ENCODE measurements around the gene MBNL1.

Gene MBNL1

GRCh38 chr3:152385761-152386160 is 117.0 kb downstream of the MBNL1 start:
- peak; percentile 78 for ATAC-seq
- TF ChIP-seq ISL1 (CRISPR knock-in tag; IDR thresholded peaks at IDR 0.05) = peak; percentile 84
- no peak for TF ChIP-seq OSR1 (CRISPR knock-in tag; IDR thresholded peaks at IDR 0.05)

GRCh38 chr3:152386208-152386607 is 117.5 kb downstream of the MBNL1 start:
- TF ChIP-seq CSRNP3 (CRISPR knock-in tag; IDR thresholded peaks at IDR 0.05) (no peak), ZNF70 (CRISPR knock-in tag; IDR thresholded peaks at IDR 0.05) (no peak), ZFP30 (CRISPR knock-in tag; IDR thresholded peaks at IDR 0.05) (no peak), ESRRG (CRISPR knock-in tag; IDR thresholded peaks at IDR 0.05) (no peak), TSHZ2 (CRISPR knock-in tag; IDR thresholded peaks at IDR 0.05) (no peak), CREB5 (CRISPR knock-in tag; IDR thresholded peaks at IDR 0.05; ENCODE audit: low read depth) (no peak), ZNF565 (CRISPR knock-in tag; conservative IDR thresholded peaks at IDR 0.05; ENCODE audit: low read depth) (no peak), BACH2 (CRISPR knock-in tag; IDR thresholded peaks at IDR 0.05; ENCODE audit: borderline replicate concordance) (no peak), ISL1 (CRISPR knock-in tag; IDR thresholded peaks at IDR 0.05) (no peak), ARNTL (CRISPR knock-in tag; IDR thresholded peaks at IDR 0.05; ENCODE audit: borderline replicate concordance, low read depth) (no peak), TOX (CRISPR knock-in tag; IDR thresholded peaks at IDR 0.05; ENCODE audit: borderline replicate concordance) (no peak)
- ATAC-seq = no peak

- ATAC-seq = no peak
- no peak for TF ChIP-seq ZFP3 (CRISPR knock-in tag; IDR thresholded peaks at IDR 0.05)
- TF ChIP-seq TSHZ2 (CRISPR knock-in tag; IDR thresholded peaks at IDR 0.05) = no peak
- TF ChIP-seq ARNTL (CRISPR knock-in tag; IDR thresholded peaks at IDR 0.05; ENCODE audit: borderline replicate concordance, low read depth) = no peak
- no peak for TF ChIP-seq PATZ1 (CRISPR knock-in tag; IDR thresholded peaks at IDR 0.05; ENCODE audit: borderline replicate concordance)
- no peak for TF ChIP-seq ESRRG (CRISPR knock-in tag; IDR thresholded peaks at IDR 0.05)
- TF ChIP-seq SNAI2 (CRISPR knock-in tag; IDR thresholded peaks at IDR 0.05) = no peak
- TF ChIP-seq ZNF565 (CRISPR knock-in tag; conservative IDR thresholded peaks at IDR 0.05; ENCODE audit: low read depth) = no peak
- no peak for TF ChIP-seq GLIS3 (CRISPR knock-in tag; IDR thresholded peaks at IDR 0.05)
- TF ChIP-seq ZNF8 (CRISPR knock-in tag; IDR thresholded peaks at IDR 0.05) = no peak
- no peak for TF ChIP-seq ZNF70 (CRISPR knock-in tag; IDR thresholded peaks at IDR 0.05)
- no peak for TF ChIP-seq BACH2 (CRISPR knock-in tag; IDR thresholded peaks at IDR 0.05; ENCODE audit: borderline replicate concordance)
- TF ChIP-seq ISL1 (CRISPR knock-in tag; IDR thresholded peaks at IDR 0.05) = no peak
- TF ChIP-seq PPARA (CRISPR knock-in tag; IDR thresholded peaks at IDR 0.05; ENCODE audit: borderline replicate concordance) = no peak
- no peak for TF ChIP-seq ZFP30 (CRISPR knock-in tag; IDR thresholded peaks at IDR 0.05)
- TF ChIP-seq OSR1 (CRISPR knock-in tag; IDR thresholded peaks at IDR 0.05) = no peak
These were observed 119.9 kb downstream of the MBNL1 start for GRCh38 chr3:152388631-152389030.
